HG03066 (cell line): Measurements from ENCODE around the gene RADIL.

ENCODE experiments used
- ATAC-seq: cut with Tn5 transposase; IDR thresholded peaks from one replicate; pipeline ENCODE4 v1.9.1; 2021; ENCODE audit warnings: low read depth; ENCODE audit not compliant: unreplicated experiment

Gene RADIL

DNA sequence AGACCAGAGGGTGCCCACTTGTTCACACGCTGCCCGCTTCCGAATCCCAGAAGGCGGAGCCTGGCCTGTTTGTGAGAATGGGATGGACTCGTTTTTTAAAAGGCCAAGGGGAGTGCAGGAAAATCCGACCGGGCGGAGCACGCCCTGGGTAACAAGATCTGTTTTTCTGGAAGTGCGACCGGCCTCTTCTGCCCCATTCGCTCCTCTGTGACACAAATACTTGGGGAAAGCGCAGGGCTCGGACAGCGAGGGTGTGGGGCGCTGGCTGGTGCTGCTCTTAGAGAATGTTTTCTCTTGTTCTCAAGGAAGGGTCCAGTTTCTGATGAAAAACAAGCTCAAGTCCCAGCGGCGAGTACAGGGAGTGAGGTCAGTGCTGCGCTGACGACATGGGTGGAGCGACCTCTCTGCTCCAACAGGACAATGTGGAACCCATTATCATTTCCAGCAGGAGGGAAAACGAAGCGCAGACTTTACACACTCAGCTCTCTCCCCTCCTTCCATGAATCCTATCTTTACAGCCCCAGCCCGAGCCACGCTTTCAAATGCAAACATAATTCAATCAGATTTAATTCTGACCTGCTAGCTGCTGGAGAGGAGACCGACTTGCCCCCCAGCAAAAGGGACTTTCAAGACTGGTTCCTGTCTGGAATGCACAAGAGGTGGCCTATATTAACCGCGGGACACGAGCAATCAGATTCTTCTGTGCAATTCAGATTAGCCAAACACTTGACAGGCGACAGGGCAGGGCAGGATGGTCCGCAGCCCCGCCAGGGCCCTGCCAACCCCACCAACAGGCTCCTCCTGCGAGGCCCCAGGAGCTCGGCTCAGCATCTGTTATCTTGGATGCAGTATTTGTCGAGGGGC lies 1.1 kb downstream of the RADIL start:
- no peak for ATAC-seq

GRCh38 chr7:4880218-4880617 lies 3.3 kb downstream of the RADIL start:
- no peak for ATAC-seq

DNA sequence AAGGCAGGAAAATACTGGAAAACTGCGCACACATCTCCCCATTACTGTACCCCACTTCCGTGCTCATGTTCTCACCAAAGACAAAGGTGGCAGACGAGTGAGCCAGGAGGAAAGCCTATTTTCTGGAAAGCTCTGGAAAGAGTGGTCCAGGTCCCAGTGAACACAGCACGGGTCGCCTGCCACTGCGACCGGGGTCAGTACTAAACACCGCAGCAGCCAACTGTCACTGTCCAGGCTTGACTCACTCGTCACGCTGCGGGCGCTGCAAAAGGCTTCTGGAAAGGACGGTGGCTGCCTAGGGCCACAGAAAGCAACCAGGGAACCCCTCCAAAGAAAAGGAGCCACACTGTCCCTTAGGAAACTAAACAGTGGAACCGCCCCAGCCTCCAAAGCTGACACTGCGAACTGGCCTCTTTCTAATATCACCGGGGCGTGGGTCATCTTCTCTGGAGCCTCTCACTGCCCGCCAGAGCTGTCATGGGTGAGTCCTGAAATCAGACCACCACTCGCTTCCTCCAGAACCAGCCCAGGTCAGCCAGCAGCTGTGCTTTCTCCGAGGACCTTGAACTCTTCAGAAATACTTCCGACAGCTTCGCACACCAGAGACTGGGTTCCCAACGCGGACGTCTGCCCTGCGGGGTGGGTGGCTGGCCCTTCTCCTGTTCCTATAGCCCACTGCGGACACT lies 4.0 kb downstream of the RADIL start:
- ATAC-seq = no peak

GRCh38 chr7:4878336-4879335 lies 4.9 kb downstream of the RADIL start:
- no peak for ATAC-seq

- no peak for ATAC-seq
These were observed 6.9 kb downstream of the RADIL start for GRCh38 chr7:4876586-4876985.

- no peak for ATAC-seq
These were observed 8.1 kb downstream of the RADIL start for GRCh38 chr7:4875391-4875790.

GRCh38 chr7:4873071-4873944 lies 10.2 kb downstream of the RADIL start:
- no peak for ATAC-seq

GRCh38 chr7:4871930-4872675 lies 11.4 kb downstream of the RADIL start:
- ATAC-seq = no peak

- ATAC-seq = no peak
These were observed 12.3 kb downstream of the RADIL start for GRCh38 chr7:4871056-4871680.

GRCh38 chr7:4868493-4868892 lies 15.0 kb downstream of the RADIL start:
- ATAC-seq = no peak

GRCh38 chr7:4866528-4867496 lies 16.7 kb downstream of the RADIL start:
- ATAC-seq = no peak

DNA sequence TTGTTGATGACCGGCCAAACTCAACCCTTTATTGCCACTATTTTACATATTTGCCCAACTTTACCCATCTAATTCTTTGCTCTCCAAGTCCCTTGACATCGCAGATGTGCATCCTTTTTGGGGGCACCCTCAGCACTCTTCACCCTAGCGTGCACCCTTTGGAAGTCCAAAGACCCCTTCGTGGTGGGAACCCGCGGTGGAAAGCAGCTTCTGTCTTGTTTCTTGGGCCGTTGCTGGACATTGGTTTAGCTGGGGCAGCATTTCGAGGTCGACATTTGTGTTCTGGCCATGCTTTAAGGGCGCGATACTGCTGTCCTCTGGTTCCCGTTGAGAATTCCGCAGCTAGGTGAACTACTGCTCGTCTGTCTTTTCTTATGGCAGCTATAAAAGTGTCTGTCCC lies 21.4 kb downstream of the RADIL start:
- ATAC-seq = no peak

DNA sequence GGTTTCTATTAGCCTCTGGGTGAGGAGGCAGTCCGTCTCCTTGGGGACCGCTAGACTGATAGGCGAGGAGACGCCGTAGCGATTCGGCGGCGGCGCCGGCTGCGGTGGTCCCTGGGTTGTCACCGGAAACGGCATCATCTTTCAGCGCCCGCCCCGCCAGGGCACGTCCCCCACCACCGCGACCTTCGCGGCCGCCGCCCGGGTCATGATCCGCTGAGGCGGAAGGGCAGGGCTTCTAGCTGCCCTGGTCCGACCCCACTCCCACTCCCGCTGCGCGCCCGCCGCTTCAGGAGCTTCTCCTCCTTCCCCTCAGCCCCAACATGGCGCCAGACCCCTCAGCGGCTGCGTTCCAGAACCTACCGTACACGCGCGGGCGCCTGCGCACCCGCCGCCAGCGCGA lies 21.8 kb downstream of the RADIL start, which contains the start of gene PAPOLB:
Gene PAPOLB, minus strand, starts transcription at position 358 of the 400 bp plus-strand sequence. Its CDS starts 220 bp downstream, at position 138.
- ATAC-seq = no peak

GRCh38 chr7:4861227-4861626 lies 22.3 kb downstream of the RADIL start:
- ATAC-seq = no peak

DNA sequence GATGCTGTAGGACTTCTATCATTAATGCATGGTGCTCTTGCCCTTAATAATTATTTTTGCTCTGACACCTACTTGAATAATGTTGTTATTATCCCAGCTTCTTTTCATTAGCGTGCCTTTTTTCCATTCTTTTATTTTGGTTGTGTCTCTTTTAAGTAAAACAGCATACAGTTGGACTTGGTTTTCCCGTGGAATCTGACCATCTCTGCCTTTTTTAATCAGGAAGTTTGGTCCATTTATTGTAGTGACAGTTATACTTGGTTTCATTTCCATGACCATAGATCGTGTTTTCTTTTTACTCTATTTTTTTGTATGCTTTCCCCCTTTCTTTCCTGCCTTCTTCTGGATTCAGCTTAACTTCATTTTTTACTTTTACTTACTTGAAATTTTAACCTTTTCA lies 26.3 kb downstream of the RADIL start:
- ATAC-seq = no peak

- ATAC-seq = no peak
These were observed 27.0 kb downstream of the RADIL start for GRCh38 chr7:4856336-4857057.

GRCh38 chr7:4854916-4855315 lies 28.6 kb downstream of the RADIL start:
- ATAC-seq = no peak
